T-helper 1 cell treated with Interleukin-12 subunit alpha and Interleukin-12 subunit beta and Interleukin-4 antibody, amounts not matched to agents 30 ng/mL and 1 ng/mL, for 36 hours (primary cell): ENCODE data around the gene ADAMTS19. TPM values are rescaled to one million over a fixed set of nuclear protein-coding genes. Genes with fewer than 3 reads are reported as not detected.

Experiments
- intact Hi-C: fragments of 100-400 bp; cut with micrococcal nuclease; formaldehyde crosslinking; loops from one replicate; pipeline ENCODE4 v1.15.1; 2024
- total RNA-seq: library from RNA; stranded (reverse); gene quantifications from 2 replicates; pipeline ENCODE4 v1.2.3, GENCODE V29; 2022

ADAMTS19 gene
- total RNA-seq, 1 donor from 2014 or later, result not detected

GRCh38 chr5:129748913-129749880 is 289.1 kb downstream of the ADAMTS19 start:
- intact Hi-C loops, result no loop called here

GRCh38 chr5:129760636-129761325 is 300.7 kb downstream of the ADAMTS19 start:
- intact Hi-C loops, result loop anchor here (5.0 kb wide), 1 partner anchor 398 kb away; no protein-coding TSS in a partner anchor

- intact Hi-C loops, result loop anchor here (5.0 kb wide), 1 partner anchor 401 kb away; no protein-coding TSS in a partner anchor
Observed at GRCh38 chr5:129763651-129764050, 303.6 kb downstream of the ADAMTS19 start.

- intact Hi-C loops, result no loop called here
Observed at GRCh38 chr5:129766798-129767197, 306.7 kb downstream of the ADAMTS19 start.

GRCh38 chr5:129767927-129768380 is 307.9 kb downstream of the ADAMTS19 start:
- intact Hi-C loops, result loop anchor here (1.0 kb wide), 3 partner anchors 104 to 1555 kb away; no protein-coding TSS in a partner anchor

GRCh38 chr5:129768735-129769134 is 308.6 kb downstream of the ADAMTS19 start:
- intact Hi-C loops, result loop anchor here (1.0 kb wide), 3 partner anchors 104 to 1555 kb away; no protein-coding TSS in a partner anchor

GRCh38 chr5:129770024-129770820 is 310.1 kb downstream of the ADAMTS19 start:
- intact Hi-C loops, result no loop called here

GRCh38 chr5:129771058-129771838 is 311.1 kb downstream of the ADAMTS19 start:
- intact Hi-C loops, result loop anchor here (1.0 kb wide), 2 partner anchors 81 to 1339 kb away; no protein-coding TSS in a partner anchor

- intact Hi-C loops, result no loop called here
Observed at GRCh38 chr5:129773376-129773775, 313.3 kb downstream of the ADAMTS19 start.

GRCh38 chr5:129781594-129781993 is 321.5 kb downstream of the ADAMTS19 start:
- intact Hi-C loops, result no loop called here
